GM20000 (cell line): ENCODE results near the gene THBS1.

ENCODE experiments used
- DNase-seq: peaks from one replicate; pipeline ENCODE4 v3.0.0; 2012; ENCODE audit warnings: low spot score
- TF ChIP-seq, protein P1 (sequence below): IDR thresholded peaks from 2 replicates; pipeline ENCODE4 v1.5.1; 2012; ENCODE audit warnings: mild to moderate bottlenecking, control low read depth; ENCODE audit errors: extremely low read depth, missing control alignments

The THBS1 gene

DNA sequence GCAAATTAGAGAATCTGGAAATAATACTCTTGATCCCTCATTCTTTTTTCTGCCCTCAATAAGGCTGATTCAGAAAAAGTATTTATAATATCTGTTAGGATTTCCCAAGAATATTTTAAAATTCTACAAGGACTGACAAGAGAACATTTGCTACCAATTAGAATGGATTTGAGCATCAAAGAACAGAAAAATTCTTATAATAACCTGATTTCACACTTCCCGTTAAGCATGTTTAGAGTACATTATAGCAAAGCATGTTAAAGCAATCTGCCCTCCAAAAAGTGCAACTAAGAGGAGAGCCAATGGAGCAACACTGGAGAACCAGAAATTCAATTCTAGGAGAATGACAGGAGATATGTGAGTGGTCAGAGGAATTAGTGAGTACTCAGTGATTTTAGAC, 57.2 kb downstream of the THBS1 start:
- TF ChIP-seq, protein P1, sequence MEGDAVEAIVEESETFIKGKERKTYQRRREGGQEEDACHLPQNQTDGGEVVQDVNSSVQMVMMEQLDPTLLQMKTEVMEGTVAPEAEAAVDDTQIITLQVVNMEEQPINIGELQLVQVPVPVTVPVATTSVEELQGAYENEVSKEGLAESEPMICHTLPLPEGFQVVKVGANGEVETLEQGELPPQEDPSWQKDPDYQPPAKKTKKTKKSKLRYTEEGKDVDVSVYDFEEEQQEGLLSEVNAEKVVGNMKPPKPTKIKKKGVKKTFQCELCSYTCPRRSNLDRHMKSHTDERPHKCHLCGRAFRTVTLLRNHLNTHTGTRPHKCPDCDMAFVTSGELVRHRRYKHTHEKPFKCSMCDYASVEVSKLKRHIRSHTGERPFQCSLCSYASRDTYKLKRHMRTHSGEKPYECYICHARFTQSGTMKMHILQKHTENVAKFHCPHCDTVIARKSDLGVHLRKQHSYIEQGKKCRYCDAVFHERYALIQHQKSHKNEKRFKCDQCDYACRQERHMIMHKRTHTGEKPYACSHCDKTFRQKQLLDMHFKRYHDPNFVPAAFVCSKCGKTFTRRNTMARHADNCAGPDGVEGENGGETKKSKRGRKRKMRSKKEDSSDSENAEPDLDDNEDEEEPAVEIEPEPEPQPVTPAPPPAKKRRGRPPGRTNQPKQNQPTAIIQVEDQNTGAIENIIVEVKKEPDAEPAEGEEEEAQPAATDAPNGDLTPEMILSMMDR = no peak
- DNase-seq = no peak

DNA sequence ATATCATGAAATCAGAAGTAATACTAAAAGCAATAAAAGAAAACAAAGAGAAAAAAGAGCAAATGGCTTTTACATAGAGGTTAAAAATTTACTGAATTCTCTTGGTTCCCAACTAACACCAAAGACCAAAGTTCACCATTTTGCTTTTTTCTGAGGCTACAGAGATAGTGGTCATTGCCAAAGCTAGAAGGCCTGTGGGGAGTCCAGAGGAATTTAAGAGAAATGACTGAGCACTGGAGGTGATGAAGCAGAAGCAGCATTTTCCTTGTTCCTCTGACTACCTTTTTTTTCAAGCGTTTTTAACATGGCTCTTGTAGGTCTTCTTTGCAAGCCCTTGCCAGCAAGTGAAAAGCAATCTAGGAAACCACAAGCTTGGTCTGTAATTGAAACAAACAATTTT, 58.2 kb downstream of the THBS1 start:
- DNase-seq = no peak
- TF ChIP-seq, protein P1 = no peak

DNA sequence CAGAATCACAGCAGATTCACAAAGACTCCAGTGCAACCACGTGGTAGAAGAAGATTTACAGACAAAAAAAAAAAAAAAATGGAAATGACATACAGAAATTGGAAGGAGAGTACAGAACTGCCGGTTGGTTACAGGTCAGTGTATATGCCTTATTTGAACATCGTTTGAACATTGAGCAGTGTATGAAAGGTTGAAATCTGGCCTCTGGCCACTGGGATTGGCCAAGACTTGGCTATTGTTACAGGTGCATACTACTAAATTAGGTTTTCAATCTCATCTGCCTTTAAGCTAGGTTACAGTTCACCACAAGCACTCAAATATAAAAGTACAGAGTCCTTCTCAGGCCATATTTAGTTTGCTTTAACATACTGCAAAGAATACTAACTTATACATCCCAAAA, 59.8 kb downstream of the THBS1 start:
- TF ChIP-seq, protein P1 = no peak
- no peak for DNase-seq

DNA sequence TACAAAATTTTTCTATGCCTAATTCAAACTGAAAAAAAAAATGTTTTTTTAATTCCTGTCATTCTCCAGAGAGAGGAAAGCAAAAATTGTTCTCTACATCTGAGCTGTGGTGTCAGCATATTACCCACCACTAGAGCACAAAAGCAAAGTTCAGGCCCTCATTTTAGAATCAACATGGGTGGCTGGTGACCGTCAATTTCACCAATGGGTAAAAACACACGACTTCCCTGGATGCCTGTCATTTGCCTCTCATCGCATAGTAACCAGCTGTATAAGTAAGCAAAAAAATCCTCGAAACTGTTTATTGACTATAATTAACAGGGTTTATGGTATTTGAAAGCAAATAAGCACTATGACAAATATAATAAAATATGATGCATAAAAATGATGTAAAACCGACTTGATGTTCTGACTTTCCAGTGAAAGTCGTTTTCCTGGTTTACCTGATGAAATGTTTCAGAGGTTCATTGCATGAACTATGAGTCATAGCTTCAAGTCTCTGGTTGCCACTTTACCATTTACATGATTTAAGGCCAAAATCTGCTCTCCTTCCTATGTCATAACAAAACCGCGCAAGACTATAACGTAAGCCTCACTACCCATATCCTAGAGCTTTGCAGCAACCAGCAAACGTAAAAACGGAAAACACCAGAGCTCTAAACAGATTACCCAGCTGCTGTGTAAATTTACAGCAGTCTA, 60.5 kb downstream of the THBS1 start:
- no peak for DNase-seq
- TF ChIP-seq, protein P1 = no peak

DNA sequence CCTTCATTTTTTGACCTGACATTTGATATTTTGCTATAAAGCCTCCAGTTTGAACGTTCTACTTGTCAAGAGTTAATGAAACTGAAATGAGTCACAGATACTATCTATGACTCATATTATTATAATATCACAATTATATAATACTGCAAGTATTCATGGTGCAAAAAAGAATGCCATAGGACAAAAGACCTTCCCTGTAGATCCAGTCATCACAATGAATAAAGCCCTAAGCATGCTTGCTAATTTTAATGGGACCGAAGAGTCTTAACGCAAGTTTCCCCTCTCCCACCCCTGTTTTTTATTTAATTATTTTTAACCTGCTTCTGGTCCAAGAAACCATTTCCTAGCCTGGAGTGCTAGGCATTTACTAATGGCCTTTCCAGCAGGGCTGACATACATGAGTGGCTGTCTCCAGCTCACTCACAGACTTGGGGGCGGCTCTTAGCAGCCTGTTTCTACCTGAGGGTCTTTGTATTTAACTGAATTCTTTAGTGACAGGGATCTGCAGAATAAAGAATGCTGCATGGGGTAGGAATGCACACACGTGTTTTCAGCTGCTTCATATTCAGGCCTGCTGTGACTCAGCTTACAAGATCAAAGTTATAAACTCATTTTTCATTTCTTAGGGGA, 61.2 kb downstream of the THBS1 start:
- DNase-seq = no peak
- TF ChIP-seq, protein P1 = no peak

DNA sequence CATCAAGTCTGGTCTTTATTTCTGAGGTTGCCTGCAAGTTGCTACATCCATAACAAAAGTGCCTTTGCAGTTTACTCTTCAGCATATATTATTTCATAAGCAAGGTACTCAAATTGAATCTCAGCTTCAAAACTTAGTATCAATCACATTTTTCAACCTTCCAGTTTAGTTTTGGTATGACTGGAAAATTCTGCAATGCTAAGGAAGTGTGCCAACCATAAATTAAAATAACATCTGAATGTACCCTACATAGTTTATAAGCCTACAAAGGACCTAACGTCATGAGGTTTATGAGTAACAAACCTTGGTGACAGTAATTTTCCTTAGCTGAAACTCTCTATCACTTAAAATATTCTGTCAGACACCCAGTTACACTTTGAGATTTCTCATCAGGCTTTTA, 62.8 kb downstream of the THBS1 start:
- TF ChIP-seq, protein P1 = no peak
- DNase-seq = no peak

DNA sequence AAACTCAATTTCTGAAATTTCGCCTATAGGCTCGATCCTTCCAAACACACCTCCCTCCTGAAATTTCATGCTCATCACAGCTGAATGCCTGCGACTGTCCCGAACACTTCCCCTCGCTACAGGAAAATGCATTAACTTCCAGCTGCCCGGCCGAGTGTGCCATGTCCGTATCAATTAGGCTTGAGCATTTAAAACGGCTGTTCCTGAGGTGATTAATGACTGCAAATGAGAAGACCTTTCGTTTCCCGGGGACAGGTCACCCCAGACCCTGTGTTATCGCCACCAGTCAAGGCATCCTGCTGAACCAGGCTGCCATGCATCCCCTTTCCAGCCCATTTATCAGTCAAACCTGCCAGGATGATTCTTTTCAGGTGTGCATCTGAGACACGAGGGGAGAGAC, 63.3 kb downstream of the THBS1 start:
- DNase-seq = no peak

More for the DNA sequence above, 63.3 kb downstream of the THBS1 start:
- TF ChIP-seq, protein P1 = no peak
